ENCODE data around the gene MYO5B. TPM values are rescaled to one million over a fixed set of nuclear protein-coding genes. Genes with fewer than 3 reads are reported as not detected.

MYO5B gene
- polyA plus RNA-seq, 1 donor (not counting 4 experiments of a cell fraction or from before 2014, with no cell fraction given) = 6.8 TPM

GRCh38 chr18:49850636-49851035 is 344.3 kb downstream of the MYO5B start:
- no peaks in the 10 kb centered on the region for H3K9me1 ChIP-seq (ENCODE audit: control insufficient read depth, extremely low read depth, insufficient read depth, low read length)
- no peak for TF ChIP-seq EZH2 (IDR thresholded peaks at IDR 0.05; ENCODE audit: low read length)
- TF ChIP-seq CTCF (optimal IDR thresholded peaks at IDR 0.05 in 1 of 3, IDR thresholded peaks at IDR 0.05 in 1 of 3, conservative IDR thresholded peaks at IDR 0.05 in 1 of 3; ENCODE audit: extremely low read depth in 1 of 3, insufficient read depth in 2 of 3, low read length in 3 of 3) = no peak
- no peak overlapping the region for H2AFZ ChIP-seq (ENCODE audit: control insufficient read depth, low read length)
- H3K79me2 ChIP-seq (ENCODE audit: control insufficient read depth, insufficient read depth, low read length) = no peaks in the 10 kb centered on the region
- FAIRE-seq = no peak
- H3K4me2 ChIP-seq (ENCODE audit: control insufficient read depth, extremely low read depth, insufficient read depth, low read depth, low read length) = no peak overlapping the region
- peaks cover 28% of the 10 kb centered on the region for H3K4me1 ChIP-seq (ENCODE audit: control insufficient read depth, extremely low read depth, insufficient read depth, low read length)
- no peak overlapping the region for H3K4me3 ChIP-seq (ENCODE audit: control insufficient read depth in 2 of 3, extremely low read depth in 1 of 3, insufficient read depth in 2 of 3, low read depth in 1 of 3, low read length in 3 of 3)
- no peaks in the 10 kb centered on the region for H3K36me3 ChIP-seq (ENCODE audit: control insufficient read depth in 2 of 2, extremely low read depth in 1 of 2, insufficient read depth in 2 of 2, low read length in 2 of 2)
- no peak overlapping the region for H3K9ac ChIP-seq (ENCODE audit: control insufficient read depth, extremely low read depth, insufficient read depth, low read length)
- DNase-seq (ENCODE audit: low read depth, low spot score) = no peak
- H3K27ac ChIP-seq (ENCODE audit: control insufficient read depth, insufficient read depth, low read length) = no peak overlapping the region
- H3K27me3 ChIP-seq (ENCODE audit: control insufficient read depth, extremely low read depth, insufficient read depth, low read length) = no peaks in the 10 kb centered on the region
- dilution Hi-C loops (cut with MboI; ENCODE audit: extremely low pct_ligation_motif_present, low sequenced_read_pairs) = no loop called here
- no peaks in the 10 kb centered on the region for H4K20me1 ChIP-seq (ENCODE audit: control insufficient read depth, extremely low read depth, insufficient read depth, low read length)
- H3K9me3 ChIP-seq (ENCODE audit: control insufficient read depth, low read depth, low read length) = no peaks in the 10 kb centered on the region

GRCh38 chr18:49849331-49850217 is 345.4 kb downstream of the MYO5B start:
- peaks cover 25% of the 10 kb centered on the region for H3K4me1 ChIP-seq (ENCODE audit: control insufficient read depth, extremely low read depth, insufficient read depth, low read length)
- no peaks in the 10 kb centered on the region for H3K9me1 ChIP-seq (ENCODE audit: control insufficient read depth, extremely low read depth, insufficient read depth, low read length)
- dilution Hi-C loops (cut with MboI; ENCODE audit: extremely low pct_ligation_motif_present, low sequenced_read_pairs) = no loop called here
- H3K4me2 ChIP-seq (ENCODE audit: control insufficient read depth, extremely low read depth, insufficient read depth, low read depth, low read length) = peak overlapping the region; percentile 83
- TF ChIP-seq CTCF (optimal IDR thresholded peaks at IDR 0.05 in 1 of 3, IDR thresholded peaks at IDR 0.05 in 1 of 3, conservative IDR thresholded peaks at IDR 0.05 in 1 of 3; ENCODE audit: extremely low read depth in 1 of 3, insufficient read depth in 2 of 3, low read length in 3 of 3) = peak in 1 of 3 experiments; percentile 9
- TF ChIP-seq EZH2 (IDR thresholded peaks at IDR 0.05; ENCODE audit: low read length) = no peak
- H3K36me3 ChIP-seq (ENCODE audit: control insufficient read depth in 2 of 2, extremely low read depth in 1 of 2, insufficient read depth in 2 of 2, low read length in 2 of 2) = no peaks in the 10 kb centered on the region
- no peaks in the 10 kb centered on the region for H4K20me1 ChIP-seq (ENCODE audit: control insufficient read depth, extremely low read depth, insufficient read depth, low read length)
- H3K9ac ChIP-seq (ENCODE audit: control insufficient read depth, extremely low read depth, insufficient read depth, low read length) = peak overlapping the region; percentile 71
- H3K79me2 ChIP-seq (ENCODE audit: control insufficient read depth, insufficient read depth, low read length) = no peaks in the 10 kb centered on the region
- peak overlapping the region; percentile 51 for H2AFZ ChIP-seq (ENCODE audit: control insufficient read depth, low read length)
- H3K9me3 ChIP-seq (ENCODE audit: control insufficient read depth, low read depth, low read length) = no peaks in the 10 kb centered on the region
- FAIRE-seq (peak; percentile 97), DNase-seq (ENCODE audit: low read depth, low spot score) (peak; percentile 98)
- H3K27me3 ChIP-seq (ENCODE audit: control insufficient read depth, extremely low read depth, insufficient read depth, low read length) = no peaks in the 10 kb centered on the region
- peak overlapping the region; percentile 87 for H3K27ac ChIP-seq (ENCODE audit: control insufficient read depth, insufficient read depth, low read length)
- peak overlapping the region; percentile 25 to 50 (median 41) for H3K4me3 ChIP-seq (ENCODE audit: control insufficient read depth in 2 of 3, extremely low read depth in 1 of 3, insufficient read depth in 2 of 3, low read depth in 1 of 3, low read length in 3 of 3)

Measured in keratinocyte (primary cell).